GM12878 (cell line): Measurements from ENCODE around the gene LAMA2. TPM values are rescaled to one million over a fixed set of nuclear protein-coding genes. Genes with fewer than 3 reads are reported as not detected.

ENCODE experiments used
- ATAC-seq: fragments of 200-7000 bp; cut with Tn5 transposase; 3 replicates; pipeline ENCODE4 v1.9.1; 2020; ENCODE audit warnings: mild to moderate bottlenecking, moderate library complexity
- BruUV-seq: library from RNA; stranded (reverse); fragments of 400-500 nt; replicated peaks from 2 replicates; lab custom pipeline; 2021; lab: Mats Ljungman, UMichigan
- CTCF ChIA-PET: fragments of 300-600 bp; sonication (Branson Sonifier 250); formaldehyde crosslinking; extraction: SDS; loops from one replicate; lab custom pipeline; 2021; ENCODE audit warnings: inconsistent platforms; lab: Yijun Ruan, JAX
- POLR2A ChIA-PET: fragments of 350-600 bp; formaldehyde crosslinking; extraction: SDS; loops from one replicate; lab custom pipeline; 2021; ENCODE audit warnings: inconsistent platforms; lab: Charles Lee
- RAD21 ChIA-PET: fragments of 300-600 bp; sonication (Branson Sonifier 250); formaldehyde crosslinking; loops from one replicate; lab custom pipeline; 2023; ENCODE audit warnings: antibody characterized with exemption; ENCODE audit not compliant: unreplicated experiment; lab: Charles Lee
- SMC1A ChIA-PET: fragments of 300-600 bp; sonication (Branson Sonifier 250); formaldehyde crosslinking; loops from one replicate; lab custom pipeline; 2023; ENCODE audit not compliant: unreplicated experiment, uncharacterized antibody; lab: Charles Lee
- DNase-seq: peaks from one replicate; pipeline ENCODE4 v3.0.0-alpha.2; 2011; ENCODE audit warnings: low read depth, low spot score
- FAIRE-seq: peaks from 3 replicates; lab custom pipeline; 2011; peaks lifted over from hg19 to GRCh38; lab: Jason Lieb, UNC
- H2AFZ ChIP-seq: 2 replicates; pipeline ENCODE4 v1.6.0; 2011; ENCODE audit warnings: low read depth, low read length, control low read depth; ENCODE audit not compliant: control insufficient read depth
- H3K27ac ChIP-seq: 2 replicates; pipeline ENCODE4 v1.5.1; 2011; ENCODE audit warnings: control low read depth; ENCODE audit not compliant: control insufficient read depth, insufficient read depth
- H3K27me3 ChIP-seq, 2 experiments: replicated peaks in 1 of 2; 2 replicates each; pipeline versions ENCODE4 v1.6.0 to v1.6.1; 2011; ENCODE audit warnings: low read length in 1 of 2; ENCODE audit not compliant: control insufficient read depth in 2 of 2, insufficient read depth in 2 of 2
- H3K36me3 ChIP-seq, 2 experiments: 2 replicates each; pipeline ENCODE4 v1.5.1; 2011; ENCODE audit warnings: low read length in 1 of 2; ENCODE audit not compliant: control insufficient read depth in 2 of 2, insufficient read depth in 2 of 2
- H3K4me1 ChIP-seq: 2 replicates; pipeline ENCODE4 v1.6.1; 2011; ENCODE audit warnings: mild to moderate bottlenecking, low read length, moderate library complexity, mixed read lengths; ENCODE audit not compliant: control insufficient read depth, insufficient read depth
- H3K4me2 ChIP-seq: 2 replicates; pipeline ENCODE4 v1.6.0; 2011; ENCODE audit warnings: control low read depth; ENCODE audit not compliant: control insufficient read depth, insufficient read depth
- H3K4me3 ChIP-seq: fragments of 200-600 bp; sonication (generic); 2 replicates; pipeline ENCODE4 v1.5.1; 2016
- H3K79me2 ChIP-seq: 2 replicates; pipeline ENCODE4 v1.6.0; 2011; ENCODE audit warnings: low read length; ENCODE audit not compliant: control insufficient read depth, insufficient read depth
- H3K9ac ChIP-seq: 2 replicates; pipeline ENCODE4 v1.8.0; 2011; ENCODE audit warnings: low read length, control low read depth, mixed read lengths; ENCODE audit not compliant: control insufficient read depth, insufficient read depth
- H3K9me3 ChIP-seq: replicated peaks from 3 replicates; pipeline ENCODE4 v1.5.1; 2011; ENCODE audit warnings: mild to moderate bottlenecking, low read length; ENCODE audit not compliant: control insufficient read depth, insufficient read depth
- H4K20me1 ChIP-seq: 2 replicates; pipeline ENCODE4 v1.6.0; 2011; ENCODE audit not compliant: control insufficient read depth, insufficient read depth
- ATF7 ChIP-seq: fragments of 450-650 bp; IDR thresholded peaks from 2 replicates; pipeline ENCODE4 v1.6.1; 2016; ENCODE audit warnings: low read depth, mild to moderate bottlenecking
- CHD4 ChIP-seq: fragments of 200-600 bp; sonication (generic); IDR thresholded peaks from 2 replicates; pipeline ENCODE4 v1.6.1; 2016; ENCODE audit warnings: mild to moderate bottlenecking
- ESRRA ChIP-seq: IDR thresholded peaks from 2 replicates; pipeline ENCODE4 v1.6.1; 2012; ENCODE audit warnings: mild to moderate bottlenecking, low read length, improper control_type of control experiment
- HDGF ChIP-seq: fragments of 450-650 bp; IDR thresholded peaks from 2 replicates; pipeline ENCODE4 v1.6.1; 2016; ENCODE audit warnings: antibody characterized with exemption
- HSF1 ChIP-seq: fragments of 150-350 bp; IDR thresholded peaks from 2 replicates; pipeline ENCODE4 v1.6.1; 2014; ENCODE audit warnings: mild to moderate bottlenecking, low read depth, low read length
- KAT2A ChIP-seq: conservative IDR thresholded peaks from 2 replicates; pipeline ENCODE4 v1.6.1; 2011; ENCODE audit warnings: low read depth, low read length; ENCODE audit not compliant: control insufficient read depth
- MTA2 ChIP-seq: fragments of 450-650 bp; IDR thresholded peaks from 2 replicates; pipeline ENCODE4 v1.6.1; 2016; ENCODE audit warnings: low read depth, mild to moderate bottlenecking, moderate library complexity
- RAD51 ChIP-seq: fragments of 450-650 bp; IDR thresholded peaks from 2 replicates; pipeline ENCODE4 v1.6.1; 2016; ENCODE audit warnings: moderate library complexity, mild to moderate bottlenecking, inconsistent platforms
- SMAD5 ChIP-seq: IDR thresholded peaks from 2 replicates; pipeline ENCODE4 v1.6.1; 2016; ENCODE audit warnings: antibody characterized with exemption, low read depth
- ZNF217 ChIP-seq: fragments of 450-650 bp; IDR thresholded peaks from 2 replicates; pipeline ENCODE4 v1.6.1; 2017; ENCODE audit warnings: antibody characterized with exemption, mild to moderate bottlenecking
- WGBS: methylation state at CpG from one replicate; pipeline ENCODE4 v1.1.6; 2016; ENCODE audit warnings: low lambda C conversion rate; ENCODE audit not compliant: insufficient replicate concordance, insufficient coverage; ENCODE audit errors: missing lambda C conversion rate; 5-methylcytosine and 5-hydroxymethylcytosine counted together
- in situ Hi-C: fragments of 300-500 bp; cut with MboI; formaldehyde crosslinking; loops from 9 replicates; pipeline ENCODE4 v1.14.3; 2018; ENCODE audit warnings: mixed read lengths
- intact Hi-C: fragments of 100-400 bp; cut with micrococcal nuclease; formaldehyde crosslinking; loops from one replicate; pipeline ENCODE4 v1.14.2; 2022; ENCODE audit not compliant: unreplicated experiment
- polyA plus RNA-seq, 11 experiments: library from polyadenylated mRNA; depleted of rRNA in 4 of 11; unstranded in 6 of 11; stranded (reverse) in 5 of 11; fragments of >200 nt; fragmentation: Nextera tagmentation in 4 of 11; fragmentation: Illumina TruSeq in 1 of 11; extraction: Ambion mirVana in 4 of 11; extraction: Trizol in 1 of 11; gene quantifications; 1 replicate in 1 of 11; 2 replicates in 10 of 11; pipeline versions ENCODE4 v1.2.1 to v1.2.3, GENCODE V29; 2011 to 2016; ENCODE audit warnings: inconsistent platforms in 2 of 11, missing spikeins in 2 of 11, low read depth in 1 of 11
- total RNA-seq, 4 experiments: library from RNA; depleted of rRNA in 3 of 4; stranded (reverse); fragments of >200 nt in 3 of 4; fragmentation: Illumina TruSeq in 1 of 4; extraction: Trizol in 1 of 4; gene quantifications; 2 replicates each; pipeline versions ENCODE4 v1.2.1 to v1.2.3, GENCODE V29; 2013 to 2021
- TF ChIP-seq, protein P1 (sequence below): fragments of 450-650 bp; IDR thresholded peaks from 2 replicates; pipeline ENCODE4 v1.6.1; 2016; ENCODE audit warnings: mild to moderate bottlenecking
- TF ChIP-seq, protein P2 (sequence below): fragments of 150-350 bp; IDR thresholded peaks from 2 replicates; pipeline ENCODE4 v1.6.1; 2016; ENCODE audit warnings: low read depth, low read length
- TF ChIP-seq, protein P3 (sequence below): fragments of 450-650 bp; IDR thresholded peaks from 2 replicates; pipeline ENCODE4 v1.6.1; 2017; ENCODE audit warnings: mild to moderate bottlenecking

The LAMA2 gene
- total and polyA plus RNA-seq, 10 of the 15 experiments (the other 5 are each of a cell fraction or from before 2014, with no cell fraction given): 0.04 to 2.0 (median 0.37) TPM; not detected in 1

- H3K36me3 ChIP-seq: no peaks in the 10 kb centered on the region
- ChIA-PET RAD21 (no interaction called here), SMC1A (interaction anchor here (1.3 kb wide), 1 partner anchor 9 kb away, joined by 4 read pairs; no protein-coding TSS in a partner anchor), CTCF (no interaction called here), POLR2A (no interaction called here)
- H3K4me2 ChIP-seq: no peak overlapping the region
- H3K9me3 ChIP-seq: no peaks in the 10 kb centered on the region
- BruUV-seq: no TSS peak
- H3K79me2 ChIP-seq: no peaks in the 10 kb centered on the region
- H4K20me1 ChIP-seq: no peaks in the 10 kb centered on the region
- 8% methylated on average over 5 of the region's 5 CpGs for WGBS
- TF ChIP-seq HSF1 (no peak), HDGF (no peak), SMAD5 (no peak), CHD4 (no peak), ESRRA (no peak), ATF7 (no peak), KAT2A (no peak), MTA2 (no peak), RAD51 (no peak), ZNF217 (no peak)
- TF ChIP-seq, protein P1, sequence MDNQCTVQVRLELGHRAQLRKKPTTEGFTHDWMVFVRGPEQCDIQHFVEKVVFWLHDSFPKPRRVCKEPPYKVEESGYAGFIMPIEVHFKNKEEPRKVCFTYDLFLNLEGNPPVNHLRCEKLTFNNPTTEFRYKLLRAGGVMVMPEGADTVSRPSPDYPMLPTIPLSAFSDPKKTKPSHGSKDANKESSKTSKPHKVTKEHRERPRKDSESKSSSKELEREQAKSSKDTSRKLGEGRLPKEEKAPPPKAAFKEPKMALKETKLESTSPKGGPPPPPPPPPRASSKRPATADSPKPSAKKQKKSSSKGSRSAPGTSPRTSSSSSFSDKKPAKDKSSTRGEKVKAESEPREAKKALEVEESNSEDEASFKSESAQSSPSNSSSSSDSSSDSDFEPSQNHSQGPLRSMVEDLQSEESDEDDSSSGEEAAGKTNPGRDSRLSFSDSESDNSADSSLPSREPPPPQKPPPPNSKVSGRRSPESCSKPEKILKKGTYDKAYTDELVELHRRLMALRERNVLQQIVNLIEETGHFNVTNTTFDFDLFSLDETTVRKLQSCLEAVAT: no peak
- TF ChIP-seq, protein P2, sequence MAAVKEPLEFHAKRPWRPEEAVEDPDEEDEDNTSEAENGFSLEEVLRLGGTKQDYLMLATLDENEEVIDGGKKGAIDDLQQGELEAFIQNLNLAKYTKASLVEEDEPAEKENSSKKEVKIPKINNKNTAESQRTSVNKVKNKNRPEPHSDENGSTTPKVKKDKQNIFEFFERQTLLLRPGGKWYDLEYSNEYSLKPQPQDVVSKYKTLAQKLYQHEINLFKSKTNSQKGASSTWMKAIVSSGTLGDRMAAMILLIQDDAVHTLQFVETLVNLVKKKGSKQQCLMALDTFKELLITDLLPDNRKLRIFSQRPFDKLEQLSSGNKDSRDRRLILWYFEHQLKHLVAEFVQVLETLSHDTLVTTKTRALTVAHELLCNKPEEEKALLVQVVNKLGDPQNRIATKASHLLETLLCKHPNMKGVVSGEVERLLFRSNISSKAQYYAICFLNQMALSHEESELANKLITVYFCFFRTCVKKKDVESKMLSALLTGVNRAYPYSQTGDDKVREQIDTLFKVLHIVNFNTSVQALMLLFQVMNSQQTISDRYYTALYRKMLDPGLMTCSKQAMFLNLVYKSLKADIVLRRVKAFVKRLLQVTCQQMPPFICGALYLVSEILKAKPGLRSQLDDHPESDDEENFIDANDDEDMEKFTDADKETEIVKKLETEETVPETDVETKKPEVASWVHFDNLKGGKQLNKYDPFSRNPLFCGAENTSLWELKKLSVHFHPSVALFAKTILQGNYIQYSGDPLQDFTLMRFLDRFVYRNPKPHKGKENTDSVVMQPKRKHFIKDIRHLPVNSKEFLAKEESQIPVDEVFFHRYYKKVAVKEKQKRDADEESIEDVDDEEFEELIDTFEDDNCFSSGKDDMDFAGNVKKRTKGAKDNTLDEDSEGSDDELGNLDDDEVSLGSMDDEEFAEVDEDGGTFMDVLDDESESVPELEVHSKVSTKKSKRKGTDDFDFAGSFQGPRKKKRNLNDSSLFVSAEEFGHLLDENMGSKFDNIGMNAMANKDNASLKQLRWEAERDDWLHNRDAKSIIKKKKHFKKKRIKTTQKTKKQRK: no peak
- TF ChIP-seq, protein P3, sequence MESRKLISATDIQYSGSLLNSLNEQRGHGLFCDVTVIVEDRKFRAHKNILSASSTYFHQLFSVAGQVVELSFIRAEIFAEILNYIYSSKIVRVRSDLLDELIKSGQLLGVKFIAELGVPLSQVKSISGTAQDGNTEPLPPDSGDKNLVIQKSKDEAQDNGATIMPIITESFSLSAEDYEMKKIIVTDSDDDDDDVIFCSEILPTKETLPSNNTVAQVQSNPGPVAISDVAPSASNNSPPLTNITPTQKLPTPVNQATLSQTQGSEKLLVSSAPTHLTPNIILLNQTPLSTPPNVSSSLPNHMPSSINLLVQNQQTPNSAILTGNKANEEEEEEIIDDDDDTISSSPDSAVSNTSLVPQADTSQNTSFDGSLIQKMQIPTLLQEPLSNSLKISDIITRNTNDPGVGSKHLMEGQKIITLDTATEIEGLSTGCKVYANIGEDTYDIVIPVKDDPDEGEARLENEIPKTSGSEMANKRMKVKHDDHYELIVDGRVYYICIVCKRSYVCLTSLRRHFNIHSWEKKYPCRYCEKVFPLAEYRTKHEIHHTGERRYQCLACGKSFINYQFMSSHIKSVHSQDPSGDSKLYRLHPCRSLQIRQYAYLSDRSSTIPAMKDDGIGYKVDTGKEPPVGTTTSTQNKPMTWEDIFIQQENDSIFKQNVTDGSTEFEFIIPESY: no peak
- H3K27me3 ChIP-seq: no peaks in the 10 kb centered on the region
- no peak for DNase-seq
- no peak for FAIRE-seq
- no peak overlapping the region for H2AFZ ChIP-seq
- no peaks in the 10 kb centered on the region for H3K4me1 ChIP-seq
- in situ Hi-C loops: no loop called here
- no peak overlapping the region for H3K4me3 ChIP-seq
- H3K27ac ChIP-seq: no peak overlapping the region
- H3K9ac ChIP-seq: no peak overlapping the region
- intact Hi-C loops: no loop called here
- no peak for ATAC-seq
These were observed 231.9 kb downstream of the LAMA2 start for GRCh38 chr6:129114636-129115391.
